BLaER1 treated with 17β-estradiol and CSF1 and Interleukin-3, amounts not matched to agents 10 nM and 100 nM (cell line): ENCODE results near the gene BGLAP.

ENCODE experiments used
- H3K27ac ChIP-seq, 11 experiments: shearing (Covaris generic); formaldehyde crosslinking; 2 replicates each; pipeline ENCODE4 v1.8.1; 2022
- H3K27me3 ChIP-seq, 11 experiments: shearing (Covaris generic); formaldehyde crosslinking; 2 replicates each; pipeline ENCODE4 v1.8.1; 2022
- H3K36me3 ChIP-seq, 11 experiments: shearing (Covaris generic); formaldehyde crosslinking; 2 replicates each; pipeline ENCODE4 v1.8.1; 2022
- H3K4me1 ChIP-seq, 10 experiments: shearing (Covaris generic); formaldehyde crosslinking; 2 replicates each; pipeline ENCODE4 v1.8.1; 2022
- H3K4me2 ChIP-seq, 11 experiments: shearing (Covaris generic); formaldehyde crosslinking; 2 replicates each; pipeline ENCODE4 v1.8.1; 2022
- H3K4me3 ChIP-seq, 10 experiments: shearing (Covaris generic); formaldehyde crosslinking; 2 replicates each; pipeline ENCODE4 v1.8.1; 2022
- H3K9ac ChIP-seq, 11 experiments: shearing (Covaris generic); formaldehyde crosslinking; 2 replicates each; pipeline ENCODE4 v1.8.1; 2022
- H3K9me3 ChIP-seq, 11 experiments: shearing (Covaris generic); formaldehyde crosslinking; replicated peaks in 1 of 11; 2 replicates each; pipeline ENCODE4 v1.8.1; 2022
- H4K20me1 ChIP-seq, 11 experiments: shearing (Covaris generic); formaldehyde crosslinking; 2 replicates each; pipeline ENCODE4 v1.8.1; 2022
- Cebpa-rat ChIP-seq, 11 experiments: shearing (Covaris generic); IDR thresholded peaks; 2 replicates each; pipeline ENCODE4 v1.8.1; 2022

The BGLAP gene

DNA sequence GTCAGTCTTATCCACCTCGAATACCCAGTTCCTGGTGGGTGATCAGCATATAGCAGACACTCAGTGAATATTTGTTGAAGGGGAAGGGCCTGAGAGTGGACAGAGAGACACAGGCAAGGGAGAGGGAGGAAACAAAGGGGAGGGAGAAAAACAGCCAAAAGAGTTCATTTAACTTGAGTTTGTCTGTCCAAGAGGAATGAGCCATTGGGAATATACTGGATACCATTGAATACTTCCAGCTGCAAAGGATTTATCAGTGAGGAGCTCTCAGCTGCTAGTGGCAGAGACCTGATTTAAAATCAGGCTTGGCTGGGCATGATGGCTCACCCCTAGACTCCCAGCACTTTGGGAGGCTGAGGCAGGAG lies 11.5 kb upstream of the BGLAP start:
- Histone ChIP-seq H3K4me2 (no peak overlapping the region), H3K9ac (no peak overlapping the region; a peak in 1 of 22 replicates), H3K4me3 (no peak overlapping the region), H3K9me3 (no peaks in the 10 kb centered on the region), H3K27me3 (no peaks in the 10 kb centered on the region), H4K20me1 (peaks cover 0 to 26% (median 4%) of the 10 kb centered on the region in 11 experiments; a peak in 5 of 22 replicates), H3K27ac (no peak overlapping the region), H3K4me1 (peaks cover 16 to 41% (median 24%) of the 10 kb centered on the region in 10 experiments), H3K36me3 (peaks cover 44 to 91% (median 65%) of the 10 kb centered on the region in 11 experiments)
- no peak for TF ChIP-seq Cebpa-rat (IDR thresholded peaks at IDR 0.05)

DNA sequence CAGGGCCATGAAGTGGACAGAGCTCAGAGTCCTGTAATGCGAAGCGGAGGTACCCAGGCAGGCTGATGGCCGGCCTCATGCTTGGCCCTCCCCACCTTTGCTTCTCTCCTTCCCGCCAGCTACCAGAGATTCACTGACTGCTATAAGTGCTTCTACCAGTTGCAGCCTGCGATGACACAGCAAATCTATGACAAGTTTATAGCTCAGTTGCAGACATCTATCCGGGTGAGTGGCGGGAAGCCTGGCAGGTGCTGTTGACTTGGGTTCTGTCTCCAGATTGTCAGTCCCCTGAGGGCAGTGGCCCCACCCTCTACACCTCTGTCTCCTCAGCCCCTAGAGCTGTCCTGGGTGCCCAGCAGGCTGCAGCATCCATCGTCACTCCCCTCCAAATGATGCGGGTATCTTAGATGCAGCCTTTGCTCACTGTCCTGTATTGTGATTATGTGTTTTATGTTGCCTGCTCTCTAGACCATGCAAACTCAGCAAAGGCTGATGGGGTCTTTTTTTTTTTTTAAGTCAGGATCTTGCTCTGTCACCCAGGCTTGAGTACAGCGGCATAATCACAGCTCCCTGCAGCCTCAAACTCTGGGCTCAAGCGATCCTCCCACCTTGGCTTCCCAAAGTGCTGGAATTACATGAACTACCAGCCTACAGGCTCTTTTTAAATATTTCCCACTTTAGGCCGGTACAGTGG lies 9.6 kb upstream of the BGLAP start:
- Histone ChIP-seq H3K27ac (peak overlapping the region in 2 of 11 experiments; percentile 32 to 49; a peak in 1 of 22 replicates), H3K4me1 (peaks cover 6 to 27% (median 11%) of the 10 kb centered on the region in 10 experiments; a peak in 15 of 20 replicates), H3K27me3 (no peaks in the 10 kb centered on the region), H3K9me3 (no peaks in the 10 kb centered on the region), H3K9ac (0 out of 22 replicates have a peak overlapping the region, but pooled peaks of 2 of the 11 experiments have one; percentile 2 to 37), H3K4me2 (peak overlapping the region in 8 of 11 experiments; percentile 2 to 31 (median 11); a peak in 8 of 22 replicates), H3K4me3 (no peak overlapping the region), H3K36me3 (peaks cover 55 to 92% (median 68%) of the 10 kb centered on the region in 11 experiments), H4K20me1 (peaks cover 0 to 22% (median 4%) of the 10 kb centered on the region in 11 experiments; a peak in 4 of 22 replicates)
- no peak for TF ChIP-seq Cebpa-rat (IDR thresholded peaks at IDR 0.05)

DNA sequence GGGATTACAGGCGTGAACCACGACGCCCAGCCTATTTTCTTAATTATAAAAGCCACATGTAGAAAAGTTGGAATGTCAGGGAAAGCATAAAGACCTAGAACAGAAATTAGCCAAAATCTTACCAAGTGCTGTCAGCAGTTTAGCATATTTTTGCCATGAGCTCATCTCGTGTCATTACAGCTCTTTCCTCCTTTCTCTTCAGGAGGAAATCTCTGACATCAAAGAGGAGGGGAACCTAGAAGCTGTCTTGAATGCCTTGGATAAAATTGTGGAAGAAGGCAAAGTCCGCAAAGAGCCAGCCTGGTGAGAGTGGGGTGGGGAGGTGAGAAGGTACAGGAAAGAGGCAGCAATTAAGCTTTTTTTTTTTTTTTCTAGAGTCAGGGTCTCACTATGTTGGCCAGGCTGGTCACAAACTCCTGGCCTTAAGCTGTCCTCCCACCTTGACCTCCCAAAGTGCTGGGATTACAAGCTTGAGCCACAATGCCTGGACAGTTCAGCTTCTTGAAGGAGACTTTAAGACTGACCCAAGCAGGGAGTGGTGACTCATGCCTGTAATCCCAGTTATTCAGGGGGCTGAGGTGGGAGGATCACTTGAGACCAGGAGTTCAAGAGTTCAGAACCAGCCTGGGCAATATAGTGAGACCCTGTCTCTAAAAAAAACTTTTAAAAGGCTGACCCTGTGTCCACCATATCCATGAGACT lies 8.4 kb upstream of the BGLAP start:
- H3K4me1 ChIP-seq: peaks cover 6 to 21% (median 10%) of the 10 kb centered on the region in 10 experiments; a peak in 15 of 20 replicates
- peak overlapping the region in 1 of 11 experiments; percentile 17; a peak in 1 of 22 replicates for H3K9ac ChIP-seq
- peaks cover 65 to 92% (median 69%) of the 10 kb centered on the region in 11 experiments for H3K36me3 ChIP-seq
- no peak overlapping the region for H3K4me3 ChIP-seq
- H3K27me3 ChIP-seq: no peaks in the 10 kb centered on the region
- no peak for TF ChIP-seq Cebpa-rat (IDR thresholded peaks at IDR 0.05)
- H3K9me3 ChIP-seq: no peaks in the 10 kb centered on the region
- no peak overlapping the region for H3K27ac ChIP-seq
- no peak overlapping the region for H3K4me2 ChIP-seq
- peaks cover 0 to 19% (median 4%) of the 10 kb centered on the region in 11 experiments; a peak in 4 of 22 replicates for H4K20me1 ChIP-seq

DNA sequence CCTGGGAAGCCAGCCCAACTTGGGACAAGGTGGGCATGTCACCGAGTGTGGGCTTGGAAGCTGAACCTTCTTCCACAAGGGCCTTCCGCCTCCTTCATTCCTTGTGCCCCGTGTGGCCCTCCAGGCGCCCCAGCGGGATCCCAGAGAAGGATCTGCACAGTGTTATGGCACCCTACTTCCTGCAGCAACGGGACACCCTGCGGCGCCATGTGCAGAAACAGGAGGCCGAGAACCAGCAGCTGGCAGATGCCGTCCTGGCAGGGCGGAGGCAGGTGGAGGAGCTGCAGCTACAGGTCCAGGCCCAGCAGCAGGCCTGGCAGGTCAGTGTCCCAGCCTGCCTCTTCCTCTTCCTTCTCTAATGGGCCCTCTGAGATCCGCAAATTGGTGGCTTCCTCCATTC lies 5.8 kb upstream of the BGLAP start:
- H3K4me2 ChIP-seq: no peak overlapping the region
- H3K9ac ChIP-seq: no peak overlapping the region
- no peaks in the 10 kb centered on the region for H3K27me3 ChIP-seq
- no peak overlapping the region for H3K4me3 ChIP-seq
- peaks cover 0 to 30% (median 18%) of the 10 kb centered on the region in 11 experiments; a peak in 20 of 22 replicates for H4K20me1 ChIP-seq
- H3K36me3 ChIP-seq: peaks cover 64 to 86% (median 69%) of the 10 kb centered on the region in 11 experiments
- no peak for TF ChIP-seq Cebpa-rat (IDR thresholded peaks at IDR 0.05)
- H3K27ac ChIP-seq: no peak overlapping the region
- H3K9me3 ChIP-seq: no peaks in the 10 kb centered on the region
- peaks cover 19 to 37% (median 34%) of the 10 kb centered on the region in 10 experiments for H3K4me1 ChIP-seq

DNA sequence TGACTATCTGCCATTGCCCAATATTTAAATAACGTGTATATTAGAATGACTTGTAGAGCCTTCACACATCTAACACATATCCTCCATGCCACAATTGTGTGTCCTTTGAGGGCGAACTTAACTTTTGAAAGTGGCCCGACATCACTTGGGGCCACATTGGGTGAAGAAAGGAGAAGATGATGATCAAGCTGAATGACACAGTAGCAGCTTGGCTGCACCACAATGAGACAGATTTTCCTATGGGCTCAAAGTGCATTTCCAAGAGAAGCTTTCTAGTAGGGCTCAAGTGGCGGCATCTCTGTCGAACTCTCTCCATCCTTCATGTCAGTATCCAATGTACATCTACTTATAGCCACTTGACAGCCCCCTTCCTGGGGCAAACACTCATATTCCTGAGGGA lies 3.7 kb upstream of the BGLAP start:
- Histone ChIP-seq H3K4me2 (no peak overlapping the region), H3K9ac (no peak overlapping the region), H3K4me1 (peaks cover 37 to 46% (median 43%) of the 10 kb centered on the region in 10 experiments), H3K27ac (no peak overlapping the region), H3K36me3 (peaks cover 63 to 70% (median 66%) of the 10 kb centered on the region in 11 experiments), H3K9me3 (no peaks in the 10 kb centered on the region), H3K4me3 (no peak overlapping the region), H3K27me3 (no peaks in the 10 kb centered on the region), H4K20me1 (peaks cover 5 to 48% (median 29%) of the 10 kb centered on the region in 11 experiments; a peak in 20 of 22 replicates)
- no peak for TF ChIP-seq Cebpa-rat (IDR thresholded peaks at IDR 0.05)

DNA sequence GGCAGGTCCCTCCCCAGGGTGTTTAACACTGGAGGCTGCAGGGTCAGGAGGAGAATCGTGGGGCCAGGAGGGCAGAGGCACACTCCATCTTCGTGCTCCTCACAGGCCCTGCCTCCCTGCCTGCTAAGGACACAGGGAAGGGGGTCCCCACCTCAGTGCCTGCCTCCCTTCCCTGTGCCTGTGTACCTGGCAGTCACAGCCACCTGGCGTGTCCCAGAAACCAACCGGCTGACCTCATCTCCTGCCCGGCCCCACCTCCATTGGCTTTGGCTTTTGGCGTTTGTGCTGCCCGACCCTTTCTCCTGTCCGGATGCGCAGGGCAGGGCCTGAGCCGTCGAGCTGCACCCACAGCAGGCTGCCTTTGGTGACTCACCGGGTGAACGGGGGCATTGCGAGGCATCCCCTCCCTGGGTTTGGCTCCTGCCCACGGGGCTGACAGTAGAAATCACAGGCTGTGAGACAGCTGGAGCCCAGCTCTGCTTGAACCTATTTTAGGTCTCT lies 623 bp upstream of the BGLAP start:
- no peak for TF ChIP-seq Cebpa-rat (IDR thresholded peaks at IDR 0.05)
- Histone ChIP-seq H3K27ac (peak overlapping the region in 9 of 11 experiments; percentile 11 to 69 (median 54); a peak in 16 of 22 replicates), H3K27me3 (peaks cover 16 to 27% (median 22%) of the 10 kb centered on the region in 11 experiments; a peak in 21 of 22 replicates), H3K36me3 (peaks cover 36 to 39% (median 37%) of the 10 kb centered on the region in 11 experiments), H3K9me3 (no peaks in the 10 kb centered on the region), H3K4me1 (peaks cover 49 to 70% (median 62%) of the 10 kb centered on the region in 10 experiments), H3K4me2 (peak overlapping the region; percentile 79 to 99 (median 89)), H3K4me3 (peak overlapping the region in 5 of 10 experiments; percentile 3 to 50 (median 17); a peak in 7 of 20 replicates), H3K9ac (peak overlapping the region; percentile 32 to 64 (median 49); a peak in 17 of 22 replicates), H4K20me1 (peaks cover 5 to 79% (median 60%) of the 10 kb centered on the region in 11 experiments; a peak in 20 of 22 replicates)

DNA sequence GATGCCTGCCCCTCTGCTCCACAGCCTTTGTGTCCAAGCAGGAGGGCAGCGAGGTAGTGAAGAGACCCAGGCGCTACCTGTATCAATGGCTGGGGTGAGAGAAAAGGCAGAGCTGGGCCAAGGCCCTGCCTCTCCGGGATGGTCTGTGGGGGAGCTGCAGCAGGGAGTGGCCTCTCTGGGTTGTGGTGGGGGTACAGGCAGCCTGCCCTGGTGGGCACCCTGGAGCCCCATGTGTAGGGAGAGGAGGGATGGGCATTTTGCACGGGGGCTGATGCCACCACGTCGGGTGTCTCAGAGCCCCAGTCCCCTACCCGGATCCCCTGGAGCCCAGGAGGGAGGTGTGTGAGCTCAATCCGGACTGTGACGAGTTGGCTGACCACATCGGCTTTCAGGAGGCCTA lies 754 bp downstream of the BGLAP start:
- no peak for TF ChIP-seq Cebpa-rat (IDR thresholded peaks at IDR 0.05)
- Histone ChIP-seq H3K4me1 (peaks cover 54 to 82% (median 71%) of the 10 kb centered on the region in 10 experiments), H3K9me3 (no peaks in the 10 kb centered on the region), H4K20me1 (peaks cover 5 to 93% (median 74%) of the 10 kb centered on the region in 11 experiments; a peak in 20 of 22 replicates), H3K9ac (no peak overlapping the region), H3K27me3 (peaks cover 16 to 29% (median 23%) of the 10 kb centered on the region in 11 experiments; a peak in 21 of 22 replicates), H3K27ac (no peak overlapping the region), H3K4me3 (no peak overlapping the region), H3K36me3 (peaks cover 22 to 30% (median 25%) of the 10 kb centered on the region in 11 experiments), H3K4me2 (peak overlapping the region; percentile 79 to 99 (median 89); a peak in 19 of 22 replicates)

DNA sequence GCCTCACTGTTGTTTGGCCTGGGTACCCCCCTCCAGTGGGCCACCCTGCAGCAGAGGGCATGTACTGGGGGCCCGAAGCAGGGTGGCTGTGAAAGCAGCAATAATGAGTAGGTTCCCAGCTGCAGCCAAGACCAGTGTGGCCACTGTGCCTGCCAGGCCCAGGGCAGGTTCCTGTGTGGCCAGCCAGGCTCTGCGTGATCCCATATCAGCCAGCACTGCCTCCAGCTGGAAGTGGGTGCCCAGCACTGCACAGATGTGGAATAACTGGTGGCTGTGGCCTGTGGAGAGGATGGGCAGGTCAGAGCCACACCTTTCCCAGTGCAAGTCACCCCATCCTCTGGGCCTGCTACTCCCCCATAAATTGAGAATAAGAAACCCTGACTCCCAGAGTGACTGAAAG lies 2.1 kb downstream of the BGLAP start:
- Histone ChIP-seq H3K9ac (no peak overlapping the region), H4K20me1 (peaks cover 5 to 97% (median 84%) of the 10 kb centered on the region in 11 experiments; a peak in 20 of 22 replicates), H3K9me3 (no peaks in the 10 kb centered on the region), H3K36me3 (peaks cover 11 to 25% (median 17%) of the 10 kb centered on the region in 11 experiments), H3K4me3 (no peak overlapping the region), H3K27me3 (peaks cover 16 to 29% (median 23%) of the 10 kb centered on the region in 11 experiments; a peak in 21 of 22 replicates), H3K4me2 (peak overlapping the region in 4 of 11 experiments; percentile 91 to 99 (median 98); a peak in 3 of 22 replicates), H3K27ac (no peak overlapping the region), H3K4me1 (peaks cover 54 to 78% (median 68%) of the 10 kb centered on the region in 10 experiments)
- no peak for TF ChIP-seq Cebpa-rat (IDR thresholded peaks at IDR 0.05)
